Left ventricle myocardium inferior (tissue), 1 donor: Measurements from ENCODE around the gene CHD5. TPM values are rescaled to one million over a fixed set of nuclear protein-coding genes. Genes with fewer than 3 reads are reported as not detected.

Experiments used
- DNase-seq: peaks from one replicate; pipeline ENCODE4 v3.0.0-alpha.2; 2020
- H3K27ac ChIP-seq: fragments of 200-600 bp; replicated peaks from 2 replicates; pipeline ENCODE4 v1.8.0; 2021
- H3K27me3 ChIP-seq: fragments of 200-600 bp; 2 replicates; pipeline ENCODE4 v1.8.0; 2021; ENCODE audit warnings: low read depth
- H3K36me3 ChIP-seq: fragments of 200-600 bp; 2 replicates; pipeline ENCODE4 v1.8.0; 2021
- H3K4me1 ChIP-seq: fragments of 200-600 bp; 2 replicates; pipeline ENCODE4 v1.8.0; 2021
- H3K4me3 ChIP-seq: fragments of 200-600 bp; 2 replicates; pipeline ENCODE4 v1.8.0; 2021; ENCODE audit warnings: mild to moderate bottlenecking, moderate library complexity
- H3K9me3 ChIP-seq: fragments of 200-600 bp; replicated peaks from 2 replicates; pipeline ENCODE4 v1.8.0; 2021
- CTCF ChIP-seq: fragments of 200-600 bp; IDR thresholded peaks from 2 replicates; pipeline ENCODE4 v1.8.0; 2021; ENCODE audit warnings: antibody characterized with exemption, mild to moderate bottlenecking, borderline replicate concordance
- intact Hi-C: fragments of 100-400 bp; cut with micrococcal nuclease; formaldehyde crosslinking; loops from one replicate; pipeline ENCODE4 v1.11.0; 2022
- total RNA-seq: library from RNA; stranded (reverse); fragmentation: NEBNext Ultra II Directional; extraction: Animal tissue kit (Norgen Biotek cat#: 25700); gene quantifications from one replicate; pipeline ENCODE4 v1.2.1, GENCODE V29; 2021
- donor health status: DM: no; HTN: yes; CAD: no; lungs with severe emphysema.

Gene CHD5
- total RNA-seq, 1 donor from 2014 or later, result 0.19 TPM

GRCh38 chr1:6199298-6200187 lies 19.4 kb upstream of the CHD5 start, which contains the start of gene RPL22:
RPL22 (minus strand) TSS chr1:6199595; CDS start chr1:6199573, 22 bp downstream.
- Histone ChIP-seq H3K4me1 (peaks cover 45% of the 10 kb centered on the region), H3K9me3 (no peaks in the 10 kb centered on the region), H3K4me3 (peak within 1 kb of the TSS; percentile 79), H3K27ac (peak within 1 kb of the TSS; percentile 93), H3K36me3 (peaks cover 30% of the 10 kb centered on the region), H3K27me3 (no peaks in the 10 kb centered on the region)
- DNase-seq, result peak; percentile 99
- no peak for TF ChIP-seq CTCF
- intact Hi-C loops, result no loop called here

GRCh38 chr1:6198646-6199297 lies 18.7 kb upstream of the CHD5 start:
- DNase-seq, result no peak
- intact Hi-C loops, result no loop called here
- H3K36me3 ChIP-seq, result peaks cover 38% of the 10 kb centered on the region
- H3K4me1 ChIP-seq, result peaks cover 40% of the 10 kb centered on the region
- TF ChIP-seq CTCF, result no peak
- no peaks in the 10 kb centered on the region for H3K9me3 ChIP-seq
- H3K27me3 ChIP-seq, result no peaks in the 10 kb centered on the region
- H3K4me3 ChIP-seq, result peak overlapping the region; percentile 79
- peak overlapping the region; percentile 93 for H3K27ac ChIP-seq

GRCh38 chr1:6197746-6198427 lies 17.8 kb upstream of the CHD5 start:
- DNase-seq, result no peak
- no peak for TF ChIP-seq CTCF
- H3K27ac ChIP-seq, result no peak overlapping the region
- H3K27me3 ChIP-seq, result no peaks in the 10 kb centered on the region
- H3K36me3 ChIP-seq, result peaks cover 46% of the 10 kb centered on the region
- peak overlapping the region; percentile 79 for H3K4me3 ChIP-seq
- no peaks in the 10 kb centered on the region for H3K9me3 ChIP-seq
- intact Hi-C loops, result no loop called here
- H3K4me1 ChIP-seq, result peaks cover 40% of the 10 kb centered on the region

- Histone ChIP-seq H3K36me3 (peaks cover 97% of the 10 kb centered on the region), H3K27me3 (no peaks in the 10 kb centered on the region), H3K9me3 (no peaks in the 10 kb centered on the region), H3K4me1 (peaks cover 5% of the 10 kb centered on the region), H3K4me3 (no peak overlapping the region), H3K27ac (no peak overlapping the region)
- no peak for TF ChIP-seq CTCF
- no peak for DNase-seq
- intact Hi-C loops, result no loop called here
These were observed 11.8 kb upstream of the CHD5 start for GRCh38 chr1:6191968-6192367.

GRCh38 chr1:6188466-6188865 lies 8.3 kb upstream of the CHD5 start:
- no peaks in the 10 kb centered on the region for H3K4me1 ChIP-seq
- no peak for DNase-seq
- H3K27me3 ChIP-seq, result no peaks in the 10 kb centered on the region
- H3K4me3 ChIP-seq, result no peak overlapping the region
- H3K9me3 ChIP-seq, result no peaks in the 10 kb centered on the region
- intact Hi-C loops, result loop anchor here (10.0 kb wide), 1 partner anchor 134 kb away; no protein-coding TSS in a partner anchor
- no peak overlapping the region for H3K27ac ChIP-seq
- no peak for TF ChIP-seq CTCF
- H3K36me3 ChIP-seq, result peaks cover 75% of the 10 kb centered on the region
